K562 (cell line): Measurements from ENCODE around the gene F12. TPM values are rescaled to one million over a fixed set of nuclear protein-coding genes. Genes with fewer than 3 reads are reported as not detected.

ENCODE experiments used
- BCLAF1 ChIP-seq, 2 experiments: fragments of 450-650 bp in 1 of 2; IDR thresholded peaks; 2 replicates each; pipeline ENCODE4 v1.6.1; 2011 to 2017; ENCODE audit warnings: low read depth in 2 of 2, antibody characterized with exemption in 1 of 2, borderline replicate concordance in 1 of 2, low read length in 1 of 2, mild to moderate bottlenecking in 1 of 2, mixed read lengths in 1 of 2; ENCODE audit not compliant: control insufficient read depth in 1 of 2
- CLOCK ChIP-seq: fragments of 250-450 bp; sonication (Bioruptor Pico); IDR thresholded peaks from 2 replicates; pipeline ENCODE4 v1.4.0; 2020; ENCODE audit warnings: mild to moderate bottlenecking, moderate library complexity, borderline replicate concordance
- EGR1 ChIP-seq: fragments of 450-650 bp; conservative IDR thresholded peaks from 2 replicates; pipeline ENCODE4 v1.6.1; 2017; ENCODE audit warnings: mild to moderate bottlenecking
- ETS2 ChIP-seq: IDR thresholded peaks from 2 replicates; pipeline ENCODE4 v1.6.1; 2016; ENCODE audit warnings: borderline replicate concordance, missing genetic modification characterization, mild to moderate bottlenecking, moderate library complexity, missing compliant biosample characterization; ENCODE audit not compliant: poor library complexity, severe bottlenecking
- FOXP1 ChIP-seq: sonication (generic); formaldehyde crosslinking; IDR thresholded peaks from 2 replicates; pipeline ENCODE4 v1.8.0; 2022; ENCODE audit warnings: mild to moderate bottlenecking, missing genetic modification reagents
- ILF3 ChIP-seq: fragments of 450-650 bp; IDR thresholded peaks from 2 replicates; pipeline ENCODE4 v1.6.1; 2018; ENCODE audit warnings: antibody characterized with exemption, mild to moderate bottlenecking, moderate library complexity, borderline replicate concordance
- NR1H2 ChIP-seq: sonication (generic); formaldehyde crosslinking; IDR thresholded peaks from 2 replicates; pipeline ENCODE4 v1.4.0; 2020; ENCODE audit warnings: mild to moderate bottlenecking, missing genetic modification reagents
- OTX1 ChIP-seq: fragments of 450-650 bp; formaldehyde crosslinking; IDR thresholded peaks from 2 replicates; pipeline ENCODE4 v1.4.0; 2022; ENCODE audit warnings: mild to moderate bottlenecking
- RFX1 ChIP-seq: fragments of 450-650 bp; IDR thresholded peaks from 2 replicates; pipeline ENCODE4 v1.6.1; 2016; ENCODE audit warnings: mild to moderate bottlenecking, moderate library complexity
- SP2 ChIP-seq: IDR thresholded peaks from 2 replicates; pipeline ENCODE4 v1.6.1; 2011; ENCODE audit warnings: mild to moderate bottlenecking, low read depth, low read length, moderate library complexity; ENCODE audit not compliant: poor library complexity, severe bottlenecking; ENCODE audit errors: extremely low read depth
- ZKSCAN8 ChIP-seq: fragments of 200-800 bp; sonication (Bioruptor generic); IDR thresholded peaks from 2 replicates; pipeline ENCODE4 v1.6.1; 2016; ENCODE audit warnings: missing genetic modification characterization, missing compliant biosample characterization
- ZNF133 ChIP-seq: fragments of 250-450 bp; sonication (Bioruptor Pico); IDR thresholded peaks from 2 replicates; pipeline ENCODE4 v1.4.0; 2020; ENCODE audit warnings: mild to moderate bottlenecking
- ZNF134 ChIP-seq: fragments of 250-450 bp; sonication (Bioruptor Pico); conservative IDR thresholded peaks from 2 replicates; pipeline ENCODE4 v1.4.0; 2020
- ZNF274 ChIP-seq: IDR thresholded peaks from 2 replicates; pipeline ENCODE4 v1.6.1; 2011; ENCODE audit warnings: low read depth, mild to moderate bottlenecking, low read length, moderate library complexity, borderline replicate concordance
- polyA plus RNA-seq, 8 experiments: library from polyadenylated mRNA; depleted of rRNA in 4 of 8; stranded (reverse) in 5 of 8; unstranded in 3 of 8; fragments of >200 nt; fragmentation: Nextera tagmentation in 2 of 8; fragmentation: Illumina TruSeq in 1 of 8; extraction: Ambion mirVana in 2 of 8; extraction: Trizol in 1 of 8; gene quantifications; 2 replicates each; pipeline versions ENCODE4 v1.2.1 to v1.2.3, GENCODE V29; 2011 to 2014; ENCODE audit warnings: inconsistent platforms in 1 of 8, missing spikeins in 1 of 8
- total RNA-seq, 7 experiments: library from RNA; depleted of rRNA in 6 of 7; stranded (reverse); fragments of >200 nt in 6 of 7; fragmentation: Illumina TruSeq in 2 of 7; extraction: Trizol in 2 of 7; gene quantifications; 2 replicates each; pipeline versions ENCODE4 v1.2.1 to v1.2.3, GENCODE V29; 2011 to 2021; ENCODE audit warnings: low replicate concordance in 1 of 7
- TF ChIP-seq, protein P1 (sequence below): sonication (generic); formaldehyde crosslinking; IDR thresholded peaks from 2 replicates; pipeline ENCODE4 v1.8.1; 2023; ENCODE audit warnings: mild to moderate bottlenecking, missing genetic modification reagents

Gene F12
- total and polyA plus RNA-seq, 9 of the 15 experiments (the other 6 are each of a cell fraction or from before 2014, with no cell fraction given), result 0.59 to 18.3 (median 3.6) TPM

DNA sequence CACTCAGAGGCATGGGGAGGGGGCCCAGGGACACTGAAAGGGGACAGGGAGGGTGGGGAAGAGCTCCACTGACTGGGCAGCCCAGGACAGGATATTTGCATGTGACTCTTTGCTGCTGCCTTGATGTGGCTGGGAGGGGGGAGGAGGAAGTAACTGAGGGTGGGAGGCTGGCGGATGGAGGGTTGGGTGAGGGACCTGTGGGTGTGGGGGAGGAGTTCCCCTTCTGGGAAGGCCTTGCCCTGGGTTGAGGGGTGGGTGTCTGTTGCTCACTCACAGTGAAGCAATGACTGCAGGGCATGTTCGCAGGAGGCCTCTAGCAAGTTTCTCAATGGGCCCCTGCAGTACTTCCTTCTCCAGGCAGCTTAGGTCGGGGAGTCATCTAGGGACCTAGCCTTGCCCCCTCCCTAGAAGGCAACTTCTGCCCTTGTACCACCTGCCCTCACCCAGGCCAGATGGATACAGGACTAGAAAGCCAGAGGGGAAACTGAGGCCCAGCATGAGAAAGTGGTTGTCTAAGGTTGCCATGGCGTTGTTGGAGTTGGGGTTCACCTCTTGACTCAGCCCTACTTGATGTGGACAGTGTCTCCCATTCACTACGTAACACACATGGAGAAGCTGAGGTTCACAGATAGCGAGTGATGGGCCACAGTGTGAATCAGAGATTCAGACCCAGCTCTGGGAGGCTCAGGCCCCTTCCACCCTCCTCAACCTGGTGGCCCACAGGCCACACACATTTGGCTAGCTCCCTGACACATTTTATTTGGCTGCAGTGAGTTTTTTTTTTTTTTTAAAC lies 20.1 kb upstream of the F12 start (continued):
- TF ChIP-seq ZNF133 (CRISPR knock-in tag) (no peak), SP2 (no peak), RFX1 (no peak), OTX1 (CRISPR knock-in tag) (no peak), ETS2 (tag) (no peak), ILF3 (no peak), BCLAF1 (IDR thresholded peaks at IDR 0.05; ENCODE audit: borderline replicate concordance in 1 of 2, control insufficient read depth in 1 of 2, low read depth in 2 of 2, low read length in 1 of 2) (no peak), ZNF274 (no peak), EGR1 (peak; percentile 76), FOXP1 (CRISPR knock-in tag) (no peak), ZKSCAN8 (CRISPR knock-in tag) (no peak), CLOCK (CRISPR knock-in tag) (no peak), NR1H2 (CRISPR knock-in tag) (no peak), ZNF134 (CRISPR knock-in tag) (no peak)
- TF ChIP-seq, protein P1, sequence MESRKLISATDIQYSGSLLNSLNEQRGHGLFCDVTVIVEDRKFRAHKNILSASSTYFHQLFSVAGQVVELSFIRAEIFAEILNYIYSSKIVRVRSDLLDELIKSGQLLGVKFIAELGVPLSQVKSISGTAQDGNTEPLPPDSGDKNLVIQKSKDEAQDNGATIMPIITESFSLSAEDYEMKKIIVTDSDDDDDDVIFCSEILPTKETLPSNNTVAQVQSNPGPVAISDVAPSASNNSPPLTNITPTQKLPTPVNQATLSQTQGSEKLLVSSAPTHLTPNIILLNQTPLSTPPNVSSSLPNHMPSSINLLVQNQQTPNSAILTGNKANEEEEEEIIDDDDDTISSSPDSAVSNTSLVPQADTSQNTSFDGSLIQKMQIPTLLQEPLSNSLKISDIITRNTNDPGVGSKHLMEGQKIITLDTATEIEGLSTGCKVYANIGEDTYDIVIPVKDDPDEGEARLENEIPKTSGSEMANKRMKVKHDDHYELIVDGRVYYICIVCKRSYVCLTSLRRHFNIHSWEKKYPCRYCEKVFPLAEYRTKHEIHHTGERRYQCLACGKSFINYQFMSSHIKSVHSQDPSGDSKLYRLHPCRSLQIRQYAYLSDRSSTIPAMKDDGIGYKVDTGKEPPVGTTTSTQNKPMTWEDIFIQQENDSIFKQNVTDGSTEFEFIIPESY (CRISPR knock-in tag), result no peak
